ENCODE results near the gene PLEKHA7.
A peak's percentile ranks its signal among the peaks of the same experiment; 100 is the strongest.

PLEKHA7 gene

GRCh38 chr11:16893456-16894066 is 120.7 kb downstream of the PLEKHA7 start:
- ATAC-seq = no peak
- no peak for TF ChIP-seq ISL1 (CRISPR knock-in tag; IDR thresholded peaks at IDR 0.05)
- no peak for TF ChIP-seq CREB5 (CRISPR knock-in tag; IDR thresholded peaks at IDR 0.05; ENCODE audit: low read depth)
- TF ChIP-seq GLIS3 (CRISPR knock-in tag; IDR thresholded peaks at IDR 0.05) = no peak
- no peak for TF ChIP-seq ZC3H10 (CRISPR knock-in tag; IDR thresholded peaks at IDR 0.05)
- no peak for TF ChIP-seq RARB (CRISPR knock-in tag; IDR thresholded peaks at IDR 0.05)

GRCh38 chr11:16891964-16892363 is 122.2 kb downstream of the PLEKHA7 start:
- TF ChIP-seq ZC3H10 (CRISPR knock-in tag; IDR thresholded peaks at IDR 0.05) = no peak
- no peak for TF ChIP-seq ZNF70 (CRISPR knock-in tag; IDR thresholded peaks at IDR 0.05)
- TF ChIP-seq GLIS3 (CRISPR knock-in tag; IDR thresholded peaks at IDR 0.05) = no peak
- no peak for TF ChIP-seq SNAI2 (CRISPR knock-in tag; IDR thresholded peaks at IDR 0.05)
- peak; percentile 57; the same call in 2 of the 3 replicates for ATAC-seq

GRCh38 chr11:16891165-16891564 is 123.0 kb downstream of the PLEKHA7 start:
- ATAC-seq = peak; percentile 21; the same call in 1 of the 3 replicates
- TF ChIP-seq TSHZ2 (CRISPR knock-in tag; IDR thresholded peaks at IDR 0.05) (no peak), OSR1 (CRISPR knock-in tag; IDR thresholded peaks at IDR 0.05) (no peak), TCF4 (CRISPR knock-in tag; IDR thresholded peaks at IDR 0.05; ENCODE audit: borderline replicate concordance) (no peak), ESRRG (CRISPR knock-in tag; IDR thresholded peaks at IDR 0.05) (no peak), SNAI2 (CRISPR knock-in tag; IDR thresholded peaks at IDR 0.05) (no peak), CREB5 (CRISPR knock-in tag; IDR thresholded peaks at IDR 0.05; ENCODE audit: low read depth) (no peak), GLIS3 (CRISPR knock-in tag; IDR thresholded peaks at IDR 0.05) (no peak), ZNF565 (CRISPR knock-in tag; conservative IDR thresholded peaks at IDR 0.05; ENCODE audit: low read depth) (no peak), ZFP30 (CRISPR knock-in tag; IDR thresholded peaks at IDR 0.05) (no peak), ZC3H10 (CRISPR knock-in tag; IDR thresholded peaks at IDR 0.05) (no peak), ARNTL (CRISPR knock-in tag; IDR thresholded peaks at IDR 0.05; ENCODE audit: borderline replicate concordance, low read depth) (no peak), CSRNP3 (CRISPR knock-in tag; IDR thresholded peaks at IDR 0.05) (no peak), ZNF70 (CRISPR knock-in tag; IDR thresholded peaks at IDR 0.05) (no peak), ZNF8 (CRISPR knock-in tag; IDR thresholded peaks at IDR 0.05) (no peak), RARB (CRISPR knock-in tag; IDR thresholded peaks at IDR 0.05) (no peak), ISL1 (CRISPR knock-in tag; IDR thresholded peaks at IDR 0.05) (no peak), TOX (CRISPR knock-in tag; IDR thresholded peaks at IDR 0.05; ENCODE audit: borderline replicate concordance) (no peak), ZFP3 (CRISPR knock-in tag; IDR thresholded peaks at IDR 0.05) (no peak)

- no peak for TF ChIP-seq OSR1 (CRISPR knock-in tag; IDR thresholded peaks at IDR 0.05)
- TF ChIP-seq ARNTL (CRISPR knock-in tag; IDR thresholded peaks at IDR 0.05; ENCODE audit: borderline replicate concordance, low read depth) = no peak
- no peak for TF ChIP-seq RARB (CRISPR knock-in tag; IDR thresholded peaks at IDR 0.05)
- TF ChIP-seq POU6F1 (CRISPR knock-in tag; IDR thresholded peaks at IDR 0.05; ENCODE audit: borderline replicate concordance, low read depth) = no peak
- TF ChIP-seq CREB5 (CRISPR knock-in tag; IDR thresholded peaks at IDR 0.05; ENCODE audit: low read depth) = no peak
- TF ChIP-seq ZC3H10 (CRISPR knock-in tag; IDR thresholded peaks at IDR 0.05) = no peak
- TF ChIP-seq TOX (CRISPR knock-in tag; IDR thresholded peaks at IDR 0.05; ENCODE audit: borderline replicate concordance) = no peak
- TF ChIP-seq CSRNP3 (CRISPR knock-in tag; IDR thresholded peaks at IDR 0.05) = no peak
- no peak for TF ChIP-seq TCF4 (CRISPR knock-in tag; IDR thresholded peaks at IDR 0.05; ENCODE audit: borderline replicate concordance)
- no peak for TF ChIP-seq ZNF8 (CRISPR knock-in tag; IDR thresholded peaks at IDR 0.05)
- TF ChIP-seq BACH2 (CRISPR knock-in tag; IDR thresholded peaks at IDR 0.05; ENCODE audit: borderline replicate concordance) = no peak
- ATAC-seq = no peak
Observed at GRCh38 chr11:16890442-16890841, 123.8 kb downstream of the PLEKHA7 start.

Data from SK-N-SH treated with all-trans-retinoic acid at 6 μM for 48 hours (cell line).